HG03045 (cell line): ENCODE measurements around the gene NCAPD3.

Experiments used
- ATAC-seq: cut with Tn5 transposase; IDR thresholded peaks from one replicate; pipeline ENCODE4 v1.9.1; 2021; ENCODE audit warnings: mild to moderate bottlenecking, moderate library complexity; ENCODE audit not compliant: unreplicated experiment

Gene NCAPD3

GRCh38 chr11:134159652-134160051 lies 64.1 kb downstream of the NCAPD3 start:
- ATAC-seq = no peak

DNA sequence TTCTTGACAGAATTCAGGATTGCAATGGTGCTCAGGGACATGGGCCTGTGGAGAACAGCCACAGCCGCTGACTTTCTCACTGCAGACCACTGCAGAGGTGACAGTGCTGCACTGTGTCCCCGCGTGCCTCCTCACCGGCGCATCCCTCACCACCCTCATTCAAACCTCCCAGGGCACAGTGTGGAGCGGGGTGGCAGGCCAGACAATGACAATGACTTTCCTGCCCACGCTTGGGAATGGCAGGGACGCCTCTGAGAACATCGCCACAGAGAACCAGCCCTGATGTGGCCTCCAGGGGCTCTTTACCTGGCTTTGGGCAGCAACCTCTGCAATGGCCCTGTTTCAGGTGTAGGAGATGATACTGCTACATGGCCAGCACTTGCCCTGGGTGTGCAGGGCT lies 65.7 kb downstream of the NCAPD3 start:
- no peak for ATAC-seq

GRCh38 chr11:134157451-134157850 lies 66.3 kb downstream of the NCAPD3 start:
- no peak for ATAC-seq

DNA sequence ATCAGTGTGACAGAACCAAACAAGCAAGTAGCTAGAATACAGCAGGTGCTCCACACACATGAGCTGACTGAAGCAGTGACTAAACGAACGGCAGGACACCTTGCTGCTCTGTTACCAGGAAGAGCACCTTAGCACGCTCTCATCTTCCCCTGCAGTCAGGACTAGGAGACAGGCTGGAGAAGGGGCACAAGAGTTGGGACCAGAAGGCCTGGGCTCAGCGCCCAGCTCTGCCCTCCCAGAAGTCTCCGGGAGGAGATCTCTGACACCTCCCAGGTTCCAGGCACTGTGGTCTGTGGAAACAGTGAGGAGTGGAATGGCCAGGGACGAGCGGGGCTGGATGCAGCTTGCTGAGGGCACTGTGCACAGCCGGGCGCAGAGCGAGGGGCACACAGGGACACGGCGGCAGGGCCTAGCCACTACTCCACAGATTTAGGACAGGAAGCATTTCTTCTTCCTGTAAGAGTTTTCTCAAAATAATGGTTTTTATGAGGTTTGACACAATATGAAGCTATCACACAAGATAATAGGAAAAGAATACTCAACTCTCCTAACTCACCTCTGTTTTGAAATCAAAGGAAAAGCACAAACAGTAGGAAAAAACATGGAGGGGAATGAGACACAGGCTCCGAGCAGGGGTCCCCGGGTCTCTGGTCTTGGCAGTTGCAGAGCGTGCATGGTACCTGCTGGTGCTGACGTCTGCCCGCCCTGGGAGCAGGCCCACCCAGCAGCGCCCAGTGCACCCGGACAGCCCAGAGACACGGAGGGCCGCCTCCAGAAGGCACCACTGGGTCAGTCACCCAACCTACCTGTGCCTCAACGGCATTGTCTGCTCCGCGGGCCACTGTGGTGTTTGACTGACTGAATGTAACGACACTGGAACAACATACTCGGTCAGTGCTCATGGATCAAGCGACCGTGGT lies 67.6 kb downstream of the NCAPD3 start:
- no peak for ATAC-seq

- no peak for ATAC-seq
Observed at GRCh38 chr11:134155456-134155855, 68.3 kb downstream of the NCAPD3 start.

GRCh38 chr11:134154441-134154840 lies 69.3 kb downstream of the NCAPD3 start:
- no peak for ATAC-seq

DNA sequence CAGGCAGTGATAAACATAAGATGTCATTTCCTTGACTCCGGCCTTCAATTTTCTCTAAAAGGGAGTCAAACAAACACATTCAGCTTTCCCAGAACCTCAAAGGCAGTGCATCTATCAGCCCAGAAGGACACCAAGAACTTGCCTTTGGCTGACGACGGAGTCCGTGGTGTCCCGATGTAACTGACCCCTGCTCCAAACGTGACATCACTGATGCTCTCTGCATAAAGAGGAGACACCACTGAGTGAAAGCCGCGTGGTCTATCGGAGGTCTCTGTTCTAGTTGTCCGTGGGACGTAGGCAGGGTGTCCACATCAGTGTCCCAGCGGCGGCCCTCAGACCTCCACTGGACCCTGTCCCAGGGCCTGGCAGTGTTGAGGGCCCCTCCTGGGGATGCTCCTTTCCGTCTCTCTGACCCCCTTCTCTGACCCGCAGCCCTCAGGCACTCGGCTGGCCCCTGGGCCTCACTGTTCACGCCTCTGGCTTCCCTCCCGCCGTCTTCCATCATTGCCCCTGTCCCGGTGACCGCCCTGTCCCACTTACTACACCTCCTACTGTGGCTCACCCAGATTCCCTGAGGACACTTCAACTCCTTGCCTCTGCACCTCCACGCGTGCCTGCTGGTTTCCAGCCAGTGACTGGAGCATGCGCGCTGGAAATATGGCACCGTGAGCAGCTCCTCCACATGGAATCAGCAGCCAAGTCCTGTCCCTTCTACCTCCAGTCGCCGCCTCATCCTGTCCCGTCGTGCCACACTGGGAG lies 70.4 kb downstream of the NCAPD3 start:
- ATAC-seq = no peak

- ATAC-seq = no peak
Observed at GRCh38 chr11:134152696-134153095, 71.1 kb downstream of the NCAPD3 start.

- no peak for ATAC-seq
Observed at GRCh38 chr11:134151083-134151747, 72.6 kb downstream of the NCAPD3 start.

DNA sequence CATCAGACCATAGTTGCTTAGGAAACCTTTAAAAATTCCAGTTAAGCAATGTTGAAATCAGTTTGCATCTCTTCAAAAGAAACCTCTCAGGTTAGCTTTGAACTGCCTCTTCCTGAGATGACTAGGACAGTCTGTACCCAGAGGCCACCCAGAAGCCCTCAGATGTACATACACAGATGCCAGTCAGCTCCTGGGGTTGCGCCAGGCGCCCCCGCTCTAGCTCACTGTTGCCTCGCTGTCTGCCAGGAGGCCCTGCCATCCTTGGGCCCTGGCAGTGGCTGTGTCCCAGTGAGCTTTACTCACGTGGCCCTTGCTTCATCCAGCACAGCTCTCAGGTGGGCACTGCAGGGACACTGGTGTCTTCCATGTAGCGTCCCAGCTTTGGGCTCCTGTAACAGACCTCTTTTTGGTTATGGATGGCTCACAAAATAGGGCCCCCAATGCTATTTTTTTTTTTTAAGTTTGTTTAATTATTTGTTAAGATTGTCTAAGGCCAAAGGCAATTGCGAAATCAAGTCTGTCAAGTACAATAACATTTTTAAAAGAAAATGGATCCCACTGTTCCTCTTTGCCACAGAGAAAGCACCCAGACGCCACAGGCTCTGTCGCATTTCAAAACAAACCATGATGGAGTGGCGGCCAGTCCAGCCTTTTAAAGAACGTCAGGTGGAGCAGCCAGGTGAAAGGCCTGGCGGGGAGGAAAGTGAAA lies 73.4 kb downstream of the NCAPD3 start:
- ATAC-seq = no peak

DNA sequence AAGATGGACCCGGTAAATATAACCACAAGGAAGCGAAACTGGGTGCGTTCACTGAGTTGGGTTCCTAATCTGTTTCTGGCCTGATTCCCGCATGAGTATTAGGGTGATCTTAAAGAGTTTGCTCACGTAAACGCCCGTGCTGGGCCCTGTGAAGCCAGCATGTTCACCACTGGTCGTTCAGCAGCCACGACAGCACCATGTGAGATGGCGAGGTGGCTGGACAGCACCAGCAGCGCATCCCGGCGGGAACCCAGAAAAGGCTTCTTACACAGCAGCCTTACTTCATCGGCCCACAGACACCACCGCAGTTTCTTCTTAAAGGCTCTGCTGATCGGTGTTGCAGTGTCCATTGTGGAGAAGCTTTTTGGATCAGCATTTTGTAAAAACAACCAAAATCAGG lies 74.4 kb downstream of the NCAPD3 start:
- no peak for ATAC-seq

DNA sequence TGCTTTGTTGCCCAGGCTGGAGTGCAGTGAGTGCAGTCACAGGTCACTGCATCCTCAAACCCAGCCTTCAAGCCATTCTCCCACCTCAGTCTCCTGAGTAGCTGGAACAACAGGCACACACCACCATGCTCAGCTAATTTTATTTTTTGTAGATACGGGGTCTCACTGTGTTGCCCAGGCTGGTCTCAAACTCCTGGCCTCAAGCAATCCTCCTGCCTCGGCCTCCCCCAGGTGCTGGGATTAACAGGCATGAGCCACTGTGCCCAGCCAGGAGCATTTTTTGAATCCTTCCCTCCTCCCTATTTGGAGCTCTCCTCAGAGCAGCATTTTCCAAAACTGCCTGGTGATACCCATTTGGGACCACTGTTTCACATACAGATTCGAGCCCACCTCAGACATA lies 77.2 kb downstream of the NCAPD3 start:
- no peak for ATAC-seq

DNA sequence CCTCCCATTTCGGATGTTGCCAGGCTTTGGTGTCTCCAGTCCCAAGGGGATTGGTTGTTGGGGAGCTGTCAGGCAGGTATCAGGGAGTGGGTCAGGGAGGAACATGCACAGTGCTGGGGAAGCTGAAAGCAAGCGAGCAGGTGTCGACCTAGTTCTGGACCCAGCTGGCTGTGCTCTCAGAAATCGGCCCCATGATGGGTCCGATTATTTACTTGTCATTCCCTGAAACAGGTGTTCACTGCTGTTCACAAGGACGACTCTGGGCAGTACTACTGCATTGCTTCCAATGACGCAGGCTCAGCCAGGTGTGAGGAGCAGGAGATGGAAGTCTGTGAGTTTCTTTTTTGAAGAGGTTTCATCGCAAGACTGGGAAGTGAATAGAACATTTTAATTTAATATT lies 78.1 kb downstream of the NCAPD3 start:
- no peak for ATAC-seq

DNA sequence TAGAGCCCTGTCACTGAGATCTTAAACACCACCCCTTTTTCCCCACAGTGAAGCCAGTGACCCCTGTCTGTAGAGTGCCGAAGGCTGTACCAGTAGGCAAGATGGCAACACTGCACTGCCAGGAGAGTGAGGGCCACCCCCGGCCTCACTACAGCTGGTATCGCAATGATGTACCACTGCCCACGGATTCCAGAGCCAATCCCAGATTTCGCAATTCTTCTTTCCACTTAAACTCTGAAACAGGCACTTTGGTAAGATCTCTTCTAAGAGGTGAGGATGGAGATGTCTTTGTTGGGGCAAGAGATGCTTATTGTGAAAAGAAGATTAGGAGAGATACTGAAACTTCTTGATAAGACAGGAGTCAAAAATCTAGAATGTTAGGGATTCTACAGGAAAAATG lies 79.0 kb downstream of the NCAPD3 start:
- no peak for ATAC-seq

- no peak for ATAC-seq
Observed at GRCh38 chr11:134143801-134144200, 80.0 kb downstream of the NCAPD3 start.

DNA sequence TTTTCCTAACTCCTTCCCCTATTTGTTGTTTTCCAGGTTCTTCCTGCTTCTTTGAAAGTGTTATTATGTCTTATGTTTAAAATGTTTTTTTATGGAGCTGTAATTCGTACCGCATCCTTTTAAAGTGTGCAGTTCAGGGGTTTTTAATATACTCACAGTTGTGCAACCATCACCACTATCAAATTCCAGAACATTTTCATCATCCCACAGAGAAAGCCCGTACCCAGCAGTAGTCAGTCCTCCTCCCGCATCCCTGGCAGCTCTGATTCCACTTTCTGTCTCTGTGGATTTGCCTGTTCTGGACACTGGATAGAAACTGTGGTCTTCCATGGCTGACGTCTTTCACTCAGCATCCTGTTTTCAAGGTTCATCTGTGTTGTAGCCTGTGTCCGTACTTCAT lies 81.2 kb downstream of the NCAPD3 start:
- no peak for ATAC-seq

GRCh38 chr11:134140961-134141490 lies 82.7 kb downstream of the NCAPD3 start:
- no peak for ATAC-seq

DNA sequence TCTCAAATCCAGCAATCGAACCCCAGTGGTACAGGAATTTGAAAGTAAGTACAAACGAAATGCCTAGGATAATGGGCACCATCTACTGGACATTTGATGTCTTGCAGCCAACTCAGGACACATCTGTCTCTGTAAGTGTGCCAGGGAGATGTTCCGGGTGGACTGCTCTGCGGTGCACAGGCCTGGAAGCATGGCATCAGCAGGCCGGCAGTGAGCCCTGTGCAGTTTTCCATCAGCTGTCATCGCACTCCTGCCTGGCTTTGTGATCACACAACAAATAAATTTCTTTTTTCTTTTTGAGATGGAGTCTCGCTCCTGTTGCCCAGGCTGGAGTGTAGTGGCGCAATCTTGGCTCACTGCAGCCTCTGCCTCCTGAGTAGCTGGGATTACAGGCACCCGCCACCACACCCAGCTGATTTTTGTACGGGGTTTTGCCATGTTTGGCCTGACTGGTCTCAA lies 83.9 kb downstream of the NCAPD3 start:
- ATAC-seq = no peak

DNA sequence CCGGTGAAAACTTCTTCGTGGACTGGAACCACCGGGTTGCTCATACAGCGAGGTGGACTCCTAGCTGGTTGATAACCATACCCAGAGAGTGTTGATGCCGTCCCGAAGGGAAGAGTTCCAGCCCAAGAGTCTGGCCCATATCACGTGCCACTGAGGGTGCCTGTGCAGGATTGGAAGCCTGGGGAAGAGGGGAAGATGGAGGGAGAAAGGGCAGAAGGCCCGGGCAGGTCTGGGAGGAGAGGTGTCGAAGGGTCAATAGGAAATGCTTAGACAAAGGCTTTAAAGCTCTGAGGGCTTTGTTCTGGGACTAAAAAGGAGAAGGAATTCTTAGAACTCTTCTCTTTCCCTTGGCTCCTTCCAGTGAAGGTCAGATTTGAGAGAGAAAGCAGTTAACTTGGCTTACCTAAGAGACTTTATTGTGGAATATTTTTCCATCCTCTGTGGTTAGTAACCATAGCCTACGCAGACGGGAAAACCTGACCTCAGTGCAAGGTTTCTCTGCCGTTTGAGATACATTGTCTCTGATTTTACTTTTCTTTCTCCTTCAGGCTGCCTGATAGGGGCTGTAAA lies 84.4 kb downstream of the NCAPD3 start:
- no peak for ATAC-seq

- no peak for ATAC-seq
Observed at GRCh38 chr11:134138376-134138775, 85.4 kb downstream of the NCAPD3 start.
